Endothelial cell of umbilical vein (primary cell): ENCODE measurements around the gene PLA2R1. TPM values are rescaled to one million over a fixed set of nuclear protein-coding genes. Genes with fewer than 3 reads are reported as not detected.
"Not testable (repeated sequence)": the region's sequence is repeated elsewhere in the genome, so short reads cannot be mapped to it uniquely, and the experiment has no call there.

Source experiments
- BruUV-seq: library from RNA; stranded (reverse); fragments of 400-500 nt; replicated peaks from 2 replicates; lab custom pipeline; 2021; lab: Mats Ljungman, UMichigan
- CTCF ChIA-PET: fragments of 300-600, 350-600 bp; sonication (Branson Sonifier 250); formaldehyde crosslinking; loops from one replicate; lab custom pipeline; 2021; ENCODE audit warnings: antibody characterized with exemption, inconsistent platforms; lab: Charles Lee
- POLR2A ChIA-PET: fragments of 300-600, 350-600 bp; sonication (Branson Sonifier 250); formaldehyde crosslinking; loops from one replicate; lab custom pipeline; 2021; ENCODE audit warnings: antibody characterized with exemption, inconsistent platforms; lab: Charles Lee
- DNase-seq: peaks from one replicate; pipeline ENCODE4 v3.0.0-alpha.2; 2011; ENCODE audit warnings: low read depth, low spot score
- FAIRE-seq: peaks from 2 replicates; lab custom pipeline; 2011; peaks lifted over from hg19 to GRCh38; lab: Jason Lieb, UNC
- H2AFZ ChIP-seq: 2 replicates; pipeline ENCODE4 v1.6.0; 2012; ENCODE audit warnings: low read depth, low read length, control low read depth, inconsistent platforms
- H3K27ac ChIP-seq: 2 replicates; pipeline ENCODE4 v1.5.1; 2011; ENCODE audit warnings: low read depth, mild to moderate bottlenecking, control low read depth, low read length, moderate library complexity; ENCODE audit not compliant: insufficient read depth
- H3K27me3 ChIP-seq, 2 experiments: 2 replicates each; pipeline versions ENCODE4 v1.6.0 to v1.6.1; 2011; ENCODE audit warnings: low read length in 2 of 2, mixed read lengths in 1 of 2; ENCODE audit not compliant: control insufficient read depth in 2 of 2, insufficient read depth in 2 of 2
- H3K36me3 ChIP-seq, 2 experiments: 2 replicates in 1 of 2; 3 replicates in 1 of 2; pipeline ENCODE4 v1.5.1; 2011; ENCODE audit warnings: low read length in 2 of 2, mild to moderate bottlenecking in 1 of 2, moderate library complexity in 1 of 2; ENCODE audit not compliant: control insufficient read depth in 2 of 2, insufficient read depth in 2 of 2; ENCODE audit errors: extremely low read depth in 1 of 2
- H3K4me1 ChIP-seq: 3 replicates; pipeline ENCODE4 v1.5.1; 2011; ENCODE audit warnings: mild to moderate bottlenecking, low read length; ENCODE audit not compliant: control insufficient read depth, insufficient read depth; ENCODE audit errors: extremely low read depth
- H3K4me2 ChIP-seq: 2 replicates; pipeline ENCODE4 v1.6.1; 2011; ENCODE audit warnings: low read length, control low read depth, mixed read lengths; ENCODE audit not compliant: insufficient read depth
- H3K4me3 ChIP-seq, 3 experiments: fragments of 200-600 bp in 1 of 3; sonication (generic), shearing (Covaris generic) in 1 of 3; replicated peaks in 1 of 3; 2 replicates each; pipeline ENCODE4 v1.5.1; 2011 to 2016; ENCODE audit warnings: control low read depth in 3 of 3, low read length in 3 of 3, mild to moderate bottlenecking in 2 of 3, inconsistent platforms in 1 of 3, low read depth in 1 of 3, moderate library complexity in 1 of 3; ENCODE audit not compliant: insufficient read depth in 1 of 3
- H3K79me2 ChIP-seq: 2 replicates; pipeline ENCODE4 v1.6.0; 2012; ENCODE audit warnings: low read length, inconsistent platforms; ENCODE audit not compliant: control insufficient read depth, insufficient read depth
- H3K9ac ChIP-seq: replicated peaks from 2 replicates; pipeline ENCODE3; 2011; ENCODE audit warnings: low read length, control low read depth; ENCODE audit not compliant: insufficient read depth; ENCODE audit errors: extremely low read depth
- H3K9me1 ChIP-seq: replicated peaks from 3 replicates; pipeline ENCODE4 v1.6.0; 2011; ENCODE audit warnings: mild to moderate bottlenecking, low read length; ENCODE audit not compliant: control insufficient read depth, insufficient read depth; ENCODE audit errors: extremely low read depth
- H3K9me3 ChIP-seq: replicated peaks from 2 replicates; pipeline ENCODE4 v1.5.1; 2012; ENCODE audit warnings: low read length, inconsistent platforms; ENCODE audit not compliant: control insufficient read depth, insufficient read depth
- H4K20me1 ChIP-seq: replicated peaks from 2 replicates; pipeline ENCODE3; 2011; ENCODE audit warnings: mild to moderate bottlenecking, low read length; ENCODE audit not compliant: control insufficient read depth, insufficient read depth; ENCODE audit errors: extremely low read depth
- CTCF ChIP-seq, 2 donors: IDR thresholded peaks; 1 replicate in 1 of 2; 2 replicates in 1 of 2; pipeline ENCODE4 v1.5.1; 2011; ENCODE audit warnings: low read length in 2 of 2, mild to moderate bottlenecking in 2 of 2, moderate library complexity in 2 of 2, control low read depth in 1 of 2, inconsistent platforms in 1 of 2, low read depth in 1 of 2; ENCODE audit not compliant: insufficient read depth in 1 of 2; ENCODE audit errors: extremely low read depth in 1 of 2
- EZH2 ChIP-seq: IDR thresholded peaks from 2 replicates; pipeline ENCODE4 v1.6.1; 2012; ENCODE audit warnings: borderline replicate concordance, low read depth, mild to moderate bottlenecking, moderate library complexity, low read length, inconsistent platforms; ENCODE audit not compliant: severe bottlenecking
- FOS ChIP-seq: IDR thresholded peaks from 2 replicates; pipeline ENCODE4 v1.6.1; 2011; ENCODE audit warnings: mild to moderate bottlenecking, low read length, moderate library complexity, borderline replicate concordance; ENCODE audit not compliant: insufficient read depth
- GATA2 ChIP-seq: IDR thresholded peaks from 2 replicates; pipeline ENCODE4 v1.7.0; 2011; ENCODE audit warnings: low read depth, mild to moderate bottlenecking, moderate library complexity, mixed read lengths, low read length; ENCODE audit not compliant: insufficient read length, insufficient read depth
- JUN ChIP-seq: IDR thresholded peaks from 2 replicates; pipeline ENCODE4 v1.6.1; 2011; ENCODE audit warnings: borderline replicate concordance, low read depth; ENCODE audit not compliant: insufficient read length, insufficient read depth
- MAX ChIP-seq: IDR thresholded peaks from 2 replicates; pipeline ENCODE4 v1.6.1; 2011; ENCODE audit not compliant: insufficient read depth, insufficient read length
- MYC ChIP-seq: IDR thresholded peaks from one replicate; pipeline ENCODE4 v1.6.1; 2011; ENCODE audit warnings: mild to moderate bottlenecking, low read depth, low read length
- POLR2A ChIP-seq: IDR thresholded peaks from 2 replicates; pipeline ENCODE4 v1.6.1; 2012; ENCODE audit warnings: low read depth, mild to moderate bottlenecking, control low read depth, low read length
- POLR2AphosphoS5 ChIP-seq: IDR thresholded peaks from 2 replicates; pipeline ENCODE4 v1.6.1; 2012; ENCODE audit warnings: low read depth, mild to moderate bottlenecking, control low read depth, low read length, moderate library complexity; ENCODE audit not compliant: insufficient read depth
- dilution Hi-C: fragments of 300-500 bp; cut with MboI; formaldehyde crosslinking; loops from one replicate; pipeline ENCODE4 v1.15.0; 2019; ENCODE audit warnings: low sequenced_read_pairs; ENCODE audit not compliant: extremely low pct_ligation_motif_present
- intact Hi-C: fragments of 100-400 bp; cut with micrococcal nuclease; formaldehyde crosslinking; loops from one replicate; pipeline ENCODE4 v1.10.0; 2022
- polyA plus RNA-seq, 4 experiments: library from polyadenylated mRNA; depleted of rRNA in 3 of 4; stranded (reverse) in 3 of 4; unstranded in 1 of 4; fragments of >200 nt; gene quantifications; 2 replicates each; pipeline versions ENCODE4 v1.2.1 to v1.2.3, GENCODE V29; 2011 to 2012; ENCODE audit warnings: missing spikeins in 1 of 4
- total RNA-seq: library from RNA; stranded (reverse); gene quantifications from 2 replicates; pipeline ENCODE4 v1.2.3, GENCODE V29; 2021

Gene PLA2R1
- total and polyA plus RNA-seq, 2 donors (not counting 3 experiments of a cell fraction or from before 2014, with no cell fraction given) = 6.9 to 14.4 TPM

- no peaks in the 10 kb centered on the region for H3K9me3 ChIP-seq
- CTCF ChIA-PET = interaction anchor here (0.8 to 2.9 kb wide), 6 partner anchors 11 to 71 kb away, joined by 4 to 12 read pairs (median 4); no protein-coding TSS in a partner anchor
- FAIRE-seq = peak; percentile 98
- intact Hi-C loops (loop anchor here (1.0 kb wide), 2 partner anchors 13 to 23 kb away; partner anchors contain the start of gene PLA2R1), dilution Hi-C loops (no loop called here)
- no peaks in the 10 kb centered on the region for H3K9me1 ChIP-seq
- peak overlapping the region; percentile 38 for H3K4me2 ChIP-seq
- no peak overlapping the region for H3K9ac ChIP-seq
- peaks cover 2 to 4% of the 10 kb centered on the region in 2 experiments for H3K36me3 ChIP-seq
- TF ChIP-seq GATA2 (peak; percentile 94), CTCF (IDR thresholded peaks at IDR 0.05; ENCODE audit: extremely low read depth in 1 of 2, insufficient read depth in 1 of 2, low read depth in 1 of 2, low read length in 2 of 2) (no peak), POLR2AphosphoS5 (peak; percentile 99), MAX (no peak), EZH2 (no peak), MYC (no peak), POLR2A (peak; percentile 80), FOS (peak; percentile 90), JUN (peak; percentile 69)
- H3K27ac ChIP-seq = peak overlapping the region; percentile 39
- H2AFZ ChIP-seq = no peak overlapping the region
- peaks cover 53% of the 10 kb centered on the region for H3K4me1 ChIP-seq
- DNase-seq = peak; percentile 100
- H4K20me1 ChIP-seq = no peaks in the 10 kb centered on the region
- POLR2A ChIA-PET = no interaction called here
- BruUV-seq = no TSS peak
- H3K4me3 ChIP-seq = no peak overlapping the region
- no peaks in the 10 kb centered on the region for H3K27me3 ChIP-seq
- H3K79me2 ChIP-seq = no peaks in the 10 kb centered on the region
Measured at GRCh38 chr2:160039166-160039903, 23.1 kb downstream of the PLA2R1 start.

GRCh38 chr2:160038662-160039061 is 23.8 kb downstream of the PLA2R1 start:
- H3K9me3 ChIP-seq, DNase-seq, H3K4me3 ChIP-seq, dilution Hi-C loops, H3K79me2 ChIP-seq, H3K36me3 ChIP-seq, H3K27ac ChIP-seq, FAIRE-seq, BruUV-seq, H4K20me1 ChIP-seq, H3K9ac ChIP-seq, H3K4me2 ChIP-seq, H3K27me3 ChIP-seq, H2AFZ ChIP-seq, H3K9me1 ChIP-seq, POLR2A ChIA-PET: not testable (repeated sequence)
- CTCF ChIA-PET = interaction anchor here (1.5 kb wide), 1 partner anchor 26 kb away, joined by 4 read pairs; no protein-coding TSS in a partner anchor
- H3K4me1 ChIP-seq = peaks cover 56% of the 10 kb centered on the region
- intact Hi-C loops = loop anchor here (1.0 kb wide), 2 partner anchors 14 to 24 kb away; partner anchors contain the start of gene PLA2R1
